GM21825 (cell line): Measurements from ENCODE around the gene TBC1D25.
"Not testable (repeated sequence)": the region's sequence is repeated elsewhere in the genome, so short reads cannot be mapped to it uniquely, and the experiment has no call there.

Experiments
- ATAC-seq: cut with Tn5 transposase; IDR thresholded peaks from one replicate; pipeline ENCODE4 v1.9.1; 2021; ENCODE audit warnings: mild to moderate bottlenecking, moderate library complexity; ENCODE audit not compliant: unreplicated experiment

TBC1D25 gene

GRCh38 chrX:48515842-48516241, 23.7 kb upstream of the TBC1D25 start:
- no peak for ATAC-seq

GRCh38 chrX:48516285-48516684, 23.2 kb upstream of the TBC1D25 start:
- ATAC-seq: no peak

GRCh38 chrX:48516987-48517386, 22.5 kb upstream of the TBC1D25 start:
- no peak for ATAC-seq

- not testable (repeated sequence) for ATAC-seq
Observed at GRCh38 chrX:48519481-48519880, 20.0 kb upstream of the TBC1D25 start.

- ATAC-seq: no peak
Observed at GRCh38 chrX:48520455-48520854, 19.1 kb upstream of the TBC1D25 start.

GRCh38 chrX:48520976-48521352, 18.6 kb upstream of the TBC1D25 start:
- ATAC-seq: no peak

GRCh38 chrX:48521353-48522243, 17.9 kb upstream of the TBC1D25 start, which contains the start of gene EBP:
TSS of gene EBP (plus strand) at chrX:48521808. CDS start at chrX:48523772, 1,964 bp downstream.
- ATAC-seq: peak; percentile 96

GRCh38 chrX:48522291-48522690, 17.2 kb upstream of the TBC1D25 start:
- ATAC-seq: no peak

- no peak for ATAC-seq
Observed at GRCh38 chrX:48523682-48524081, 15.8 kb upstream of the TBC1D25 start.

GRCh38 chrX:48525853-48526252, 13.7 kb upstream of the TBC1D25 start:
- not testable (repeated sequence) for ATAC-seq

- ATAC-seq: no peak
Observed at GRCh38 chrX:48530736-48531135, 8.8 kb upstream of the TBC1D25 start.

GRCh38 chrX:48531358-48531959, 8.1 kb upstream of the TBC1D25 start:
- ATAC-seq: no peak

- no peak for ATAC-seq
Observed at GRCh38 chrX:48532161-48532560, 7.4 kb upstream of the TBC1D25 start.

- no peak for ATAC-seq
Observed at GRCh38 chrX:48533165-48533564, 6.3 kb upstream of the TBC1D25 start.

- ATAC-seq: no peak
Observed at GRCh38 chrX:48538641-48539344, 721 bp upstream of the TBC1D25 start.

GRCh38 chrX:48540028-48540375, 488 bp downstream of the TBC1D25 start:
- ATAC-seq: peak; percentile 22

GRCh38 chrX:48540480-48540879, 966 bp downstream of the TBC1D25 start:
- ATAC-seq: no peak

- no peak for ATAC-seq
Observed at GRCh38 chrX:48541140-48541814, 1.8 kb downstream of the TBC1D25 start.

- ATAC-seq: no peak
Observed at GRCh38 chrX:48548871-48549270, 9.4 kb downstream of the TBC1D25 start.

- ATAC-seq: not testable (repeated sequence)
Observed at GRCh38 chrX:48555731-48556325, 16.3 kb downstream of the TBC1D25 start.

- ATAC-seq: no peak
Observed at GRCh38 chrX:48558271-48558670, 18.8 kb downstream of the TBC1D25 start.
